SH-SY5Y (cell line): ENCODE data around the gene FAHD2B.
"Not testable (repeated sequence)": the region's sequence is repeated elsewhere in the genome, so short reads cannot be mapped to it uniquely, and the experiment has no call there.

Source experiments
- GATA2 ChIP-seq: IDR thresholded peaks from 2 replicates; pipeline ENCODE4 v1.6.1; 2011; ENCODE audit warnings: mild to moderate bottlenecking, low read depth, low read length
- GATA3 ChIP-seq: IDR thresholded peaks from 2 replicates; pipeline ENCODE4 v1.6.1; 2011; ENCODE audit warnings: low read depth, mild to moderate bottlenecking, low read length, moderate library complexity

FAHD2B gene

GRCh38 chr2:97094772-97095611 is at the start of gene FAHD2B:
Gene FAHD2B, minus strand, starts transcription at chr2:97094882. Its CDS starts 3,176 bp downstream, at chr2:97091706.
- TF ChIP-seq GATA2, GATA3: not testable (repeated sequence)

GRCh38 chr2:97113050-97113881 is 18.6 kb upstream of the FAHD2B start, which contains the start of gene ANKRD36:
Gene ANKRD36, plus strand, starts transcription at chr2:97113153. Its CDS starts 587 bp downstream, at chr2:97113740.
- not testable (repeated sequence) for TF ChIP-seq GATA3, GATA2

- TF ChIP-seq GATA2 (no peak), GATA3 (no peak)
These were observed 979 bp upstream of the FAHD2B start for GRCh38 chr2:97095661-97096060.

DNA sequence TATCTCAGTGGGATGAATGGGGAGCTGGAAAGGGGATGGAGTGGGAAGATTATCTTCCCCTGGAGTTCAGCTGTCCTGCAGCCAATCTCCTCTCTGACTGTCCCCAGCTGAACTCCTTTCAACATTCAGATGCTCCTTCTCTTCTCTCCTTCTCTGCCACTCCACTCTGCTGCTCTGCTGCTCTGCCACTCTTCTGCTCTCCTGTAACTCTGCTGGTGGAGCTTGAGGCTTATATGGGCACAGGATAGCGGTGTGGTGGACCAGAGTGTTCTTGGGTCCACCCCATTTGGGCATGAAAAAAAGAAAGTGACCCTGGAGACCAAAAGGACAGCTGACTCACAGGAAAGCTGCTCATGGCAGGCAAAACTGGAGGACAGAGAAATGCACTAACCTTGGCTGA is 26.6 kb downstream of the FAHD2B start:
- TF ChIP-seq GATA3 (no peak), GATA2 (no peak)

DNA sequence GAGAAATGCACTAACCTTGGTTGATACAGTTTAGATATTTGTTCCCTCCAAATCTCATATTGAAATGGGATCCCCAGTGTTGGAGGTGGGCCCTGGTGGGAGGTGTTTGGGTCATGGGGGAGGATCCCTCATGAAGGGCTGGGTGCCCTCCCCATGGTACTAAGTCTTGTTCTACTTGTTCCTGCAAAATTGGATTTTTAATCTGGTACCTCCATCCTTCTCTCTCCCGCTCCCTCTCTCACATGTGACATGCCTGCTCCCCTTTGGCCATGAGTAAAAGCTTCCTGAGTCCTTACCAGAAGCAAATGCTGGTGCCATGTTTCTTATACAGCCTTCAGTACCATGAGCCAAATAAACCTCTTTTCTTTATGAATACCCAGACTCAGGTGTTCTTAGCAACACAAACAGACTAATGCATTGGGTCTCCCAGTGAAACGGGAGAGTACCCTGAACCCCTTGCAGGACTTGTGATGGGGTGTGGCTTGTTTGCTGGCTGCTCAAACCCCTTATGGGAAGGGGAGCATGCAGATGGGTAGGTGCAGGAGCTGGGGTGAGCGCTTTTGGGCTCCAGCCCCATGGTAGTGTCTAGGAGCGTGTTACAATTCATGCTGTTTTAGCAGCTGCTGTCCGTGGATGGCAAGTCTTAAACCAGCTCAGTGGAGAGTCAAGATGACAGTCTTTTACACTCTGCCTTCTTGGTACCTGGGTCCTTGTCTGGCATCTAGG is 27.2 kb downstream of the FAHD2B start:
- no peak for TF ChIP-seq GATA3
- no peak for TF ChIP-seq GATA2
